ENCODE results near the gene IL17RA.

Gene IL17RA

DNA sequence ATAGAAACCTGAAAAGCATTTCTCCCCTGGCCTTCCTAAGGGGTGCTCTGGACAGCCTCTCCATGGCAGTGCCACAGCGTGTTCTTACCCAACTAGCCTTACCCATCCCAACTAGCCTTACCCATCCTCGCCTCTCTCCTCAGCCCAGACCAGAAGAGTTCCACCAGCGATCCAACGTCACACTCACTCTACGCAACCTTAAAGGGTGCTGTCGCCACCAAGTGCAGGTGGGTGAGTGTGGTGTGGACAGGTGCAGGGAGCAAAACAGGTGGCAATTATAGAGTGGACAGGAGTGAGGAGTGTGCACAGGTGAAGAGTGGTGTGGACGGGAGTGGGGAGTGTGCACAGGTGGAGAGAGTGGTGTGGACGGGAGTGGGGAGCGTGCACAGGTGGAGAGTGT is 18.6 kb downstream of the IL17RA start:
- DNase-seq (ENCODE audit: low read depth) = no peak
- no peak overlapping the region for H3K4me3 ChIP-seq (ENCODE audit: low read depth, low read length)

DNA sequence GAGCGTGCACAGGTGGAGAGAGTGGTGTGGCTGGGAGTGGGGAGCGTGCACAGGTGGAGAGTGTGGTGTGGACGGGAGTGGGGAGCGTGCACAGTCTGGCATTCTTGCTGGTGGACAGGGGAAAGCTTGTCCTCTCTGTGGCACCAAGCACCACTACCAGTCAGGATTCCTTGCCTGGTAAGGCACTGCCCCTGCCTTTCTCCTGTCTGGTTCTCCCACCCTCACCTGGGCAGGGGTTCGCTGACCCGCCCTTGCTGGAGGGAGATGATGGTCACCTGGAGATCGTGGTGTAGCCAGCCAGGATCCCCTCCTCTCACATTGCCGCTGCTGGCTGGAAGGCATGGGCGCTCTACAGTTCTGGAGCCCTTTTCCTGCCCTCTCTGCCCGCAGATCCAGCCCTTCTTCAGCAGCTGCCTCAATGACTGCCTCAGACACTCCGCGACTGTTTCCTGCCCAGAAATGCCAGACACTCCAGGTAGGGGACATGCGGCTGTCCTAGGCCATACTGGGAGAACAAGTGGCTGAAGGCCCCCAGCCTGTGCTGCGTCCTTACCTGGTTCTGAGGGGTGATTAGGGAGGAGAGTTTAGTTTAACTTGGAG is 19.6 kb downstream of the IL17RA start:
- DNase-seq (ENCODE audit: low read depth) = no peak
- no peak overlapping the region for H3K4me3 ChIP-seq (ENCODE audit: low read depth, low read length)

DNA sequence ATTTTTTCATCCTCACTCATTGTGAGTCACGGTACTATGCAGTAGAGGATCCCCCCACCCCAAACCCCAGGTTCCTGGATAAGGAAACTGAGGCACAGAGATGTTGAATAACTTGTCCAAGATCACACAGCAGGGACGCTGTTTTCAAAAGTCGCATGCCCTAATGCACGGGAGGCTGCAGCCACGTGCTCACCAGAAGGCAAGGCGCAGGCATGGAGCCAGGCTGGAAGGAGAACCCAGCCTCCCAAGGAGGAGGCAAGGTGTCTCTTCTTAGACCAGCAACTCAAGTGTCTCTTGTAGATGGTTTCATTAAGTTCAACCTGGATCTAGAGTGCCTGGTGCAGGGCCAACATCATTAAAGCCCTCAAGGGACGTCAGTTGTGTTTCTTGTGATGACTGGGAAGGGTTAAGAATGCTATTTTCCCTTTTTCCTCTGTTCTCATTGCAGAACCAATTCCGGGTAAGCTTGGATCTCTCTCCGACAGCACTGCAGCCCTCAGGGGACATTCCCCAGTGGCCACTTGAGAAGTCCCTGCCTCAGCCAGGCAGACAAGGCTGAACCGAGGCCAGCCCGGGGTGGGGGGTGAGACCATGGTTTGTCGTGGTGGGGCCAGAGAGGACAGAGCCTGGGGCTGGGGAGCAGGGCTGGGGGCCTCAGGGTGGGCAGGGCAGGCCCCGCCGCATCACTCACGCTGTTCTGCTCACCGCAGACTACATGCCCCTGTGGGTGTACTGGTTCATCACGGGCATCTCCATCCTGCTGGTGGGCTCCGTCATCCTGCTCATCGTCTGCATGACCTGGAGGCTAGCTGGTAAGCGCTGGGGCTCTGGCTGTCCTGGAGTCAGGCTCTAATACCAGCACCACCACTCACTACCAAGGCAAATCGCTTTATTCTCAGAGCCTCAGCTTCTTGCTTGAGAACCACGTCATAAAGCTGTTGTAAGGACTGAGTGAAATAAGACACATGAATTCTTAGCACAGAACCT is 20.6 kb downstream of the IL17RA start:
- H3K4me3 ChIP-seq (ENCODE audit: low read depth, low read length) = no peak overlapping the region
- no peak for DNase-seq (ENCODE audit: low read depth)

DNA sequence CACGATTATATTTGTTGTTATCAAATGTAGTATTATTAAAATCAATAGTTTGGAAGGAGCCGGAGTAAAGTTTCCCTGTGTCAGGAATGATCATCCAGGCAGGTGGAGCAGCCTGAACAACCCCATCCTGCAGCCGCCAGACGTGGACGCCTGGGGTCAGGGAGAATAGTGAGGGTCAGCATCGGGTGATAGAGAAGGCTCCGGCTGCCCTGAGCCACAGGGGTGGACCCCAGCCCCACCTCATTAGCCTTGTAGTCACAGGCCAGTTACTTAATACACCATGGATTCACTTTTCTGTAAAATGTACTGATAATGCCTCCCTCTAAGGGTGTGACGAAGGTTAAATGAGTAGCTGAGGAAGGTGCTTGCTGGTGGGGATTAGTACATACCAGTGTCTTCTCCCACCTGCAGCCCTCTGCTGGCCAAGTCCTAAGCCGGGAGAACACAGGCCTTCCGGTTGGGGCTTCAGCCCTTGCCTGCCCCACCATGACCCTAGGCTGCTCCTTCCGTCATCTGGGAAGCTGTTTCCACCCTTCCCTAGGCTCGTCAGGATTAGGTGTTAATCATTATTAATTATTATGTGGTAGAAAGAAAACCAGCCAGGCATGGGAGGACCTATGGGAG is 21.5 kb downstream of the IL17RA start:
- DNase-seq (ENCODE audit: low read depth) = no peak
- H3K4me3 ChIP-seq (ENCODE audit: low read depth, low read length) = no peak overlapping the region

DNA sequence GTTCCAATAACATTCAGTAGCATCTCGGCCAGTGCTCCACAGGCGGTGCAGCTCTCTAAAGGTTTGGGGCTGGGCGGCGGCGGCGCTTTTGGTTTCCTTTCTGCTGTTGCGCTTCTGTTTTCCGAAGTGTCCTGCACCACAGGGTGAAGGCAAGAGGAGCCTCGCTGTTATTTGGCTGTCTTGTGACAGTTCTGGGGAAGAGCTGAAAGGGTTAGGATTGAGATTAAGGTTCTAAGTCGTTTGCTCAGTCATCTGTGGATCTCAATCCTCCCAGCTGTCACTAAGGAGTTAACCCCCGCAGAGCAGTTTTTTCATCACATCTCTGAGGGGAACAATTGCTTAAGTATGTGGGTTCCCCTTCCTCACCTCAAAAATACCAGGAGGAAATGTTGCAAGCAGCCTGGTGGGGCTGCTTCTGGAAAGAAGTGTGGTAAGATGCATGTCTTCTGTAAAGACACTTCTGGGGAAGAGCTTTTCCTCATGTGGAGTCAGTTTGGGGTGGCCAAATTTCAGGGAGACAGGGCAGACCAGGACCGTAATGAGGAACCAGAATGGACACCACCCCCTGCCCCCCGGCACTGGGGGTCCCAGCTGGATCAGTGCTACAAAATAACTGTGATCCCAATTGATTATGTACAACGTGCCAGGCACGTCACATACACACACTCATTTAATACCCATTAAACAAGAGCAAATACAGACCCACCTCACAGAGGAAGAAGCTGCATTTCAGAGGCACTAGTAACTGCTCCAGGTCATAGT is 22.2 kb downstream of the IL17RA start:
- no peak for DNase-seq (ENCODE audit: low read depth)
- no peak overlapping the region for H3K4me3 ChIP-seq (ENCODE audit: low read depth, low read length)

DNA sequence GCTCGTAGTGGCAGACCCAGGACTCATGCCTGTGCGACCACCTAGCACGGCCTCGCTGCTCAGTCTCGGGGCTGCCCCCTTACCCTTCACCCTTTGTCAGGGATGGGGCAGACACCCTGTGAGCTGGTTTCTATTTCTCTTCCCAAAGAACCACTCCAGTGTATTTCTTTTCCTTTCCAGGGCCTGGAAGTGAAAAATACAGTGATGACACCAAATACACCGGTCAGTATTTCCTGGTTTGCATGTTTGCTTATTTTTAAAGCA is 22.7 kb downstream of the IL17RA start:
- no peak for DNase-seq (ENCODE audit: low read depth)
- no peak overlapping the region for H3K4me3 ChIP-seq (ENCODE audit: low read depth, low read length)

DNA sequence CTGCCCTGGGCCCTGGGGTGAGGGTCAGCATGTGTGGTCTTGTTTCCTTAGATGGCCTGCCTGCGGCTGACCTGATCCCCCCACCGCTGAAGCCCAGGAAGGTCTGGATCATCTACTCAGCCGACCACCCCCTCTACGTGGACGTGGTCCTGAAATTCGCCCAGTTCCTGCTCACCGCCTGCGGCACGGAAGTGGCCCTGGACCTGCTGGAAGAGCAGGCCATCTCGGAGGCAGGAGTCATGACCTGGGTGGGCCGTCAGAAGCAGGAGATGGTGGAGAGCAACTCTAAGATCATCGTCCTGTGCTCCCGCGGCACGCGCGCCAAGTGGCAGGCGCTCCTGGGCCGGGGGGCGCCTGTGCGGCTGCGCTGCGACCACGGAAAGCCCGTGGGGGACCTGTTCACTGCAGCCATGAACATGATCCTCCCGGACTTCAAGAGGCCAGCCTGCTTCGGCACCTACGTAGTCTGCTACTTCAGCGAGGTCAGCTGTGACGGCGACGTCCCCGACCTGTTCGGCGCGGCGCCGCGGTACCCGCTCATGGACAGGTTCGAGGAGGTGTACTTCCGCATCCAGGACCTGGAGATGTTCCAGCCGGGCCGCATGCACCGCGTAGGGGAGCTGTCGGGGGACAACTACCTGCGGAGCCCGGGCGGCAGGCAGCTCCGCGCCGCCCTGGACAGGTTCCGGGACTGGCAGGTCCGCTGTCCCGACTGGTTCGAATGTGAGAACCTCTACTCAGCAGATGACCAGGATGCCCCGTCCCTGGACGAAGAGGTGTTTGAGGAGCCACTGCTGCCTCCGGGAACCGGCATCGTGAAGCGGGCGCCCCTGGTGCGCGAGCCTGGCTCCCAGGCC is 23.7 kb downstream of the IL17RA start:
- no peak overlapping the region for H3K4me3 ChIP-seq (ENCODE audit: low read depth, low read length)
- no peak for DNase-seq (ENCODE audit: low read depth)

DNA sequence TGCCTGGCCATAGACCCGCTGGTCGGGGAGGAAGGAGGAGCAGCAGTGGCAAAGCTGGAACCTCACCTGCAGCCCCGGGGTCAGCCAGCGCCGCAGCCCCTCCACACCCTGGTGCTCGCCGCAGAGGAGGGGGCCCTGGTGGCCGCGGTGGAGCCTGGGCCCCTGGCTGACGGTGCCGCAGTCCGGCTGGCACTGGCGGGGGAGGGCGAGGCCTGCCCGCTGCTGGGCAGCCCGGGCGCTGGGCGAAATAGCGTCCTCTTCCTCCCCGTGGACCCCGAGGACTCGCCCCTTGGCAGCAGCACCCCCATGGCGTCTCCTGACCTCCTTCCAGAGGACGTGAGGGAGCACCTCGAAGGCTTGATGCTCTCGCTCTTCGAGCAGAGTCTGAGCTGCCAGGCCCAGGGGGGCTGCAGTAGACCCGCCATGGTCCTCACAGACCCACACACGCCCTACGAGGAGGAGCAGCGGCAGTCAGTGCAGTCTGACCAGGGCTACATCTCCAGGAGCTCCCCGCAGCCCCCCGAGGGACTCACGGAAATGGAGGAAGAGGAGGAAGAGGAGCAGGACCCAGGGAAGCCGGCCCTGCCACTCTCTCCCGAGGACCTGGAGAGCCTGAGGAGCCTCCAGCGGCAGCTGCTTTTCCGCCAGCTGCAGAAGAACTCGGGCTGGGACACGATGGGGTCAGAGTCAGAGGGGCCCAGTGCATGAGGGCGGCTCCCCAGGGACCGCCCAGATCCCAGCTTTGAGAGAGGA is 24.5 kb downstream of the IL17RA start:
- DNase-seq (ENCODE audit: low read depth) = no peak
- no peak overlapping the region for H3K4me3 ChIP-seq (ENCODE audit: low read depth, low read length)

DNA sequence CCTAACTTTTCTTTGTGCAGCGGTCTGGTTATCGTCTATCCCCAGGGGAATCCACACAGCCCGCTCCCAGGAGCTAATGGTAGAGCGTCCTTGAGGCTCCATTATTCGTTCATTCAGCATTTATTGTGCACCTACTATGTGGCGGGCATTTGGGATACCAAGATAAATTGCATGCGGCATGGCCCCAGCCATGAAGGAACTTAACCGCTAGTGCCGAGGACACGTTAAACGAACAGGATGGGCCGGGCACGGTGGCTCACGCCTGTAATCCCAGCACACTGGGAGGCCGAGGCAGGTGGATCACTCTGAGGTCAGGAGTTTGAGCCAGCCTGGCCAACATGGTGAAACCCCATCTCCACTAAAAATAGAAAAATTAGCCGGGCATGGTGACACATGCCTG is 25.2 kb downstream of the IL17RA start:
- no peak for DNase-seq (ENCODE audit: low read depth)
- no peak overlapping the region for H3K4me3 ChIP-seq (ENCODE audit: low read depth, low read length)

DNA sequence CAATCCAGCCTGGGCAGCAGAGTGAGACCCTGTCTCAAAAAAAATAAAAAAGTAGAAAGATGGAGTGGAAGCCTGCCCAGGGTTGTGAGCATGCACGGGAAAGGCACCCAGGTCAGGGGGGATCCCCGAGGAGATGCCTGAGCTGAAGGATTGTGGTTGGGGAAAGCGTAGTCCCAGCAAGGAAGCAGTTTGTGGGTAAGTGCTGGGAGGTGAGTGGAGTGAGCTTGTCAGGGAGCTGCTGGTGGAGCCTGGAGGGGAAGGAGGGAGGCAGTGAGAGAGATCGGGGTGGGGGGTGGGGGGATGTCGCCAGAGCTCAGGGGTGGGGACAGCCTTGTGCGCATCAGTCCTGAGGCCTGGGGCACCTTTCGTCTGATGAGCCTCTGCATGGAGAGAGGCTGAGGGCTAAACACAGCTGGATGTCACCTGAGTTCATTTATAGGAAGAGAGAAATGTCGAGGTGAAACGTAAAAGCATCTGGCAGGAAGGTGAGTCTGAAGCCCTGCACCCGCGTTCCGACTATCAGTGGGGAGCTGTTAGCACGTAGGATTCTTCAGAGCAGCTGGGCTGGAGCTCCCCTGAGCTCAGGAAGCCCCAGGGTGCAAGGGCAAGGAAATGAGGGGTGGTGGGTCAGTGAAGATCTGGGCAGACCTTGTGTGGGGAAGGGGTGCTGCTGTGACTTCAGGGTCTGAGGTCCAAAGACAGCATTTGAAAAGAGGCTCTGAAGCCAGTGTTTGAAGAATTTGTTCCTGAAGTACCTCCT is 26.2 kb downstream of the IL17RA start:
- no peak for DNase-seq (ENCODE audit: low read depth)
- no peak overlapping the region for H3K4me3 ChIP-seq (ENCODE audit: low read depth, low read length)

DNA sequence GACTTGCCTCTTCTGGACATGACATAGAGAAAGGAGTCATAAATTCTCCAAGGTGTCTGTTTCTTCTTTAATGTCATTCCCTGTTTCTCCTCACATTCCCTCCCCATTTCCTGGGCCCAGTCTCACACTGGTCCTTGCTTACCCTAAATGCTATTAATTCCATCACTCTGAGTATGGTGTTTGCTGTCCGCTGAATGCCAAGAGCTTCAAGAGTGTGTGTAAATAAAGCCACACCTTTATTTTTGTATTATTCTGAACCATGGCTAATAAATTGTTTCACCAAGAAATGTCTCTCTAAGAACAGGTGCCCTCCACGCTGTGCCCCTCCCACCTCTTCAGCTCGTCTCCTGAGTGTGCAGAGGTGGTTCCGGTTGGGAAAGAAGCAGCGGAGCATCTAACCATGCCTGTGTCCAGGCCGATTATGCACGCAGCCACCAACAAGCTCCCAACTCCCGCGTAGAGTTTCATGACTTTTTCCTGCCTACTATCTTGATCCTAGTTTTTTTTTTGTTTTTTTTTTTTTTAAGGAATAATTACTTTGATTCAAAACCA is 27.8 kb downstream of the IL17RA start:
- no peak overlapping the region for H3K4me3 ChIP-seq (ENCODE audit: low read depth, low read length)
- no peak for DNase-seq (ENCODE audit: low read depth)

DNA sequence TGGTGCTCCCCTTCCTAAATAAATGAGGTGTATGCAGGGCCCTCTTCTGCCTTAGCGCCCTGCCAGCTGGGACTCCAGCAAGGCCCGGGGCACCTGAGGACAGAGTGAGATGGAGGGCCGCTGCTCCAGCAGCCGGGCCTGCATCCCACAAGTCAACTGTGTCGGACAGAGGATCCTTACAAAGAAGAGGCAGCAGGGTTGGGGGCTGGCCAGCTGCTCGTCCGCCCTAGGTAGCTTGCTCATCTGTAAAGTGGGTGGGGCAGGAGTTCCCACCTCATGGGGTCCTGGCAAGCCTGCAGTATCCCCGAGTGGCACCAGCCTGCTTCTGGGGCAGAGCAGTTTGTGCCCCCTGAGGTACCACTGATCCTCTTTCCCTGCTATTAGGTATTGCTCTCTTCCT is 28.8 kb downstream of the IL17RA start:
- no peak overlapping the region for H3K4me3 ChIP-seq (ENCODE audit: low read depth, low read length)
- no peak for DNase-seq (ENCODE audit: low read depth)

DNA sequence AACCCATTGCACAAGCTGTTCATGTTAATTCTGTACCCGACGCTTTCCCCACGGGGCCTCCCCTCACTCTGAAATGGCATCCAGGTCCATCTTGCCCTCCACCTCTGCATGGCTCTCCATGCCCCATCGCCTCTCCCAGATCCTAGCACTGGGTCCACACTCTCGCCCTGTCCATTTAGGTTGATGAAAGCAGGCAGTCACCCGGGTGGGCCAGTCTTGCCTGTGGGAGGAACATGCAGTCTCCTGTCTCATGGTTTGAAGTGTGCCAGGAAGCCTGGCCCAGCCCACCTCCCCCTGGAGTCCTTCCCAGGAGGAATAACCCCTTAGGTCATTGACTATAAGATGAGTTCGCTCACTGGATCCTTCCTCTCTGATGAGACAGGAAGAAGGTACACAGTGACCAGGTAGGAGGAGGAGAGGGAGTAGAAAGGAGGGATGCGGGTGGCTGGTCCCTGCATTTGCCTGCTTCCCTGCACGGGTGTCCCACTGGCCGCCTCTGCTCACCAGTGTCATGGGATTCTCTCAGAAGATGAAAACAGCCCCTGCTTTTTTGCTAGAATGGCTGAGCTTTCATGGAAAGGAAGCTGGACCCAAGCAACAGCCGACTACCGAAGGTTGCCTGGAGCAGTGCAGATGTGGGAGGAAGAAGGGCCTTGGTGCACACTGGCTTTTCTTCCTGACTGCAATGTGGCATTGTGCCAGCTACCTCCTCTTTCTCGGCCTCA is 29.5 kb downstream of the IL17RA start:
- no peak for DNase-seq (ENCODE audit: low read depth)
- H3K4me3 ChIP-seq (ENCODE audit: low read depth, low read length) = no peak overlapping the region

DNA sequence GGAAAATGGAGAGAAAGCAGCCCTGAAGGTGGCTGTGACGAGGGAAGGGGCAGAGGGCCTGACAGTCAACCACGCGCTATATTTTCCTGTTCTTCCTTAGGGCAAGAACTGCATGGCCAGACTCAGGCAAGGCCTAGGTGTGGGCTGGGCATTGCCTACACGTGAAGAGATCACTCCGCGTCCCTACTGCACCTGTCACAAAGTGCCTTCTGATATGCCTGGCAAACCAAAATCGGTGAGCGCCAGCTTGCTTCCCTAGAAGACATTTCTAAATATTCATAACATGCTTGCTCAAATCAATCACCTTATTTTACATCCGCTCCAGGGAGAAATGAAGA is 30.1 kb downstream of the IL17RA start:
- no peak overlapping the region for H3K4me3 ChIP-seq (ENCODE audit: low read depth, low read length)
- DNase-seq (ENCODE audit: low read depth) = no peak

DNA sequence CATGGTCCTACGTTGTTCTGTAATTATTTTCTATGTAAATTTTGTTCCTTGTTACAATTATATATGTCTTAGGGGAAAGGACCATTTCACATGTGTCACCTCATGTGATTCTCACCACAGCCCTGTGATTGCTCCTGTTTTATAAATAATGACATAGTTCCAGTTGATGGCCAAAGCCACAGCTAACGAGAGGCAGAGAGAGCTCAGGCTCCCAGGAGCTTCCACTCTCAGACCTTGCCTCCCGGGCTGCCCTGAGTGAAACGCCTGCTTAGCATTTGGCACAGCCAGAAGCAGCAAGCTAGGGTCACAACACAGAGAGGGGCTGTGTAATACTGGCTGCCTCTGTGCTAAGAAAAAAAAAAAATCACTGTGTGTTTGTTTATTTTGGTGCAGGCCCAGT is 30.4 kb downstream of the IL17RA start:
- DNase-seq (ENCODE audit: low read depth) = no peak
- H3K4me3 ChIP-seq (ENCODE audit: low read depth, low read length) = no peak overlapping the region

DNA sequence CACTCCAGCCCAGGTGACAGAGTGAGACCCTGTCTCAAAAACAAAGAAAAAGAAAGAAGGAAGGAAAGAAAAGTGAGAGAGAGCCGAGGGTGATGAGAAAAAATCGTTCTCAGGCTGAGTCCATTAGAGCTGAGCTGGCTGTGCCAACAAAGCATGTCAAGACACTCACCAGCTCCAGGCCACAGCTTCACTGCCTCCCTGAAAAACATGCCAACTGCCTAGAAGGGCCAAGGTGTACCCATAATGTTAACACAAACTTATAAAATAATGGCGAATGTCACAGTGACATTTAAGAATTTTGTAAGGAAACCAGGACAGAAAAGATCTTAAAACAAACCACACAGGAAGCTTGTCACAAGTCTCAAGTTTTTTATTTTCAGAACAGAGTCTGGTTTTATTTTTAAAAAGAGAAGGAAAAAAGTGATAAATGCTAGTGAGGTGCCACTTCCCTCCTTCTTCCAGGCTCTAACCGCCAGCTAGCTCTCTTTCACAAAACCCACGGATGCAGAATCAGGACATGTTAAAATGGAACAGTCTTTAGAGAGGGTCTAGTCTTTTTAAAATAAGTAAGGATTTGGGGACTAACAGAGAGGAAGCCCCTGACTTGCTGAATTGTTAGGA is 31.3 kb downstream of the IL17RA start:
- no peak overlapping the region for H3K4me3 ChIP-seq (ENCODE audit: low read depth, low read length)

More for the DNA sequence above, 31.3 kb downstream of the IL17RA start:
- no peak for DNase-seq (ENCODE audit: low read depth)

Data from skeletal muscle cell (primary cell).